HepG2 (cell line): ENCODE data around the gene PSMA7. TPM values are rescaled to one million over a fixed set of nuclear protein-coding genes. Genes with fewer than 3 reads are reported as not detected.

Source experiments
- ATAC-seq: fragments of 200-7000 bp; cut with Tn5 transposase; 3 replicates; pipeline ENCODE4 v1.9.1; 2020; ENCODE audit warnings: mild to moderate bottlenecking, moderate library complexity
- BruUV-seq: library from RNA; stranded (reverse); fragments of 400-500 nt; replicated peaks from 2 replicates; lab custom pipeline; 2021; lab: Mats Ljungman, UMichigan
- CTCF ChIA-PET: fragments of 300-600 bp; formaldehyde crosslinking; extraction: SDS; loops from one replicate; lab custom pipeline; 2021; ENCODE audit warnings: low total read pairs, inconsistent platforms, low intra/inter-chr PET ratio; lab: Yijun Ruan, JAX
- POLR2A ChIA-PET: fragments of 350-600 bp; sonication (Branson Sonifier 250); formaldehyde crosslinking; loops from one replicate; lab custom pipeline; 2020; ENCODE audit warnings: antibody characterized with exemption, inconsistent platforms; lab: Yijun Ruan, JAX
- DNase-seq: peaks from one replicate; pipeline ENCODE4 v3.0.0-alpha.2; 2015; ENCODE audit warnings: low spot score
- FAIRE-seq: peaks from 3 replicates; lab custom pipeline; 2011; peaks lifted over from hg19 to GRCh38; lab: Jason Lieb, UNC
- H2AFZ ChIP-seq: one replicate; pipeline ENCODE4 v1.6.1; 2011; ENCODE audit warnings: low read length, inconsistent platforms
- H3K27ac ChIP-seq: fragments of 300-600 bp; 3 replicates; pipeline ENCODE4 v1.8.0; 2011; ENCODE audit warnings: mixed run types, mild to moderate bottlenecking, mixed read lengths, low read length, inconsistent platforms; ENCODE audit not compliant: insufficient read depth; ENCODE audit errors: extremely low read length
- H3K27me3 ChIP-seq, 2 experiments: fragments of 200-600 bp in 1 of 2; 2 replicates in 1 of 2; 3 replicates in 1 of 2; pipeline versions ENCODE4 v1.6.0 to v1.8.0; 2011; ENCODE audit warnings: low read length in 2 of 2, mild to moderate bottlenecking in 2 of 2, moderate library complexity in 2 of 2, inconsistent platforms in 1 of 2; ENCODE audit not compliant: insufficient read depth in 2 of 2, control insufficient read depth in 1 of 2
- H3K36me3 ChIP-seq, 2 experiments: fragments of 200-600 bp in 1 of 2; replicated peaks in 1 of 2; 2 replicates in 1 of 2; 3 replicates in 1 of 2; pipeline versions ENCODE4 v1.5.1 to v1.8.0; 2011; ENCODE audit warnings: low read length in 2 of 2, inconsistent platforms in 1 of 2; ENCODE audit not compliant: insufficient read depth in 2 of 2, control insufficient read depth in 1 of 2
- H3K4me1 ChIP-seq: 2 replicates; pipeline ENCODE4 v1.5.1; 2012; ENCODE audit warnings: low read length, inconsistent platforms; ENCODE audit not compliant: insufficient read depth
- H3K4me2 ChIP-seq: 2 replicates; pipeline ENCODE4 v1.6.0; 2011; ENCODE audit warnings: low read depth, low read length, inconsistent platforms
- H3K4me3 ChIP-seq, 3 experiments: fragments of 200-600 bp in 1 of 3; sonication (generic), shearing (Covaris generic) in 1 of 3; replicated peaks in 1 of 3; 2 replicates each; pipeline ENCODE4 v1.5.1; 2011 to 2016; ENCODE audit warnings: low read length in 3 of 3, inconsistent platforms in 2 of 3, low read depth in 2 of 3, mild to moderate bottlenecking in 2 of 3, control low read depth in 1 of 3, mixed read lengths in 1 of 3; ENCODE audit not compliant: insufficient read depth in 1 of 3
- H3K79me2 ChIP-seq: one replicate; pipeline ENCODE4 v1.6.1; 2011; ENCODE audit warnings: low read length, inconsistent platforms; ENCODE audit not compliant: insufficient read depth
- H3K9ac ChIP-seq: 2 replicates; pipeline ENCODE4 v1.6.0; 2011; ENCODE audit warnings: mild to moderate bottlenecking, low read depth, low read length, inconsistent platforms; ENCODE audit not compliant: insufficient read depth
- H3K9me3 ChIP-seq: 2 replicates; pipeline ENCODE4 v1.5.1; 2012; ENCODE audit warnings: mild to moderate bottlenecking, low read length
- H4K20me1 ChIP-seq: 2 replicates; pipeline ENCODE4 v1.6.0; 2011; ENCODE audit warnings: inconsistent platforms, mild to moderate bottlenecking, low read length, moderate library complexity; ENCODE audit not compliant: insufficient read depth
- NRL ChIP-seq: sonication (generic); formaldehyde crosslinking; IDR thresholded peaks from 2 replicates; pipeline ENCODE4 v1.5.0; 2020; ENCODE audit warnings: missing genetic modification reagents, mild to moderate bottlenecking, moderate library complexity, borderline replicate concordance
- PBX3 ChIP-seq: sonication (generic); formaldehyde crosslinking; IDR thresholded peaks from 2 replicates; pipeline ENCODE4 v1.8.1; 2023; ENCODE audit warnings: missing genetic modification reagents, inconsistent platforms, borderline replicate concordance
- POLR2A ChIP-seq, 2 experiments: IDR thresholded peaks; 2 replicates each; pipeline ENCODE4 v1.6.1; 2011; ENCODE audit warnings: low read depth in 2 of 2, low read length in 2 of 2, mild to moderate bottlenecking in 1 of 2, moderate library complexity in 1 of 2; ENCODE audit not compliant: insufficient read depth in 1 of 2
- POLR2G ChIP-seq: fragments of 200-400 bp; formaldehyde crosslinking; IDR thresholded peaks from 2 replicates; pipeline ENCODE4 v1.6.1; 2018; ENCODE audit warnings: mild to moderate bottlenecking, low read depth, low read length, moderate library complexity
- PRMT3 ChIP-seq: sonication (generic); formaldehyde crosslinking; IDR thresholded peaks from 2 replicates; pipeline ENCODE4 v1.8.1; 2022; ENCODE audit warnings: low read depth, mild to moderate bottlenecking, moderate library complexity, missing genetic modification reagents, borderline replicate concordance
- RBAK ChIP-seq: sonication (generic); formaldehyde crosslinking; IDR thresholded peaks from 2 replicates; pipeline ENCODE4 v1.5.1; 2020; ENCODE audit warnings: mild to moderate bottlenecking, missing genetic modification reagents
- RBM22 ChIP-seq: fragments of 200-400 bp; formaldehyde crosslinking; optimal IDR thresholded peaks from 2 replicates; pipeline ENCODE3; 2017; ENCODE audit warnings: mild to moderate bottlenecking, low read length, moderate library complexity
- SMAD1 ChIP-seq: sonication (generic); formaldehyde crosslinking; IDR thresholded peaks from 2 replicates; pipeline ENCODE4 v1.4.0; 2020; ENCODE audit warnings: missing genetic modification reagents, low read depth, mild to moderate bottlenecking, borderline replicate concordance
- TAF15 ChIP-seq: fragments of 200-400 bp; formaldehyde crosslinking; IDR thresholded peaks from one replicate; pipeline ENCODE4 v1.6.1; 2018; ENCODE audit warnings: mild to moderate bottlenecking, low read depth, low read length; ENCODE audit not compliant: poor library complexity, severe bottlenecking
- ZBTB38 ChIP-seq: sonication (generic); formaldehyde crosslinking; IDR thresholded peaks from 2 replicates; pipeline ENCODE4 v1.5.1; 2020; ENCODE audit warnings: mild to moderate bottlenecking, missing genetic modification reagents
- ZC3H13 ChIP-seq: sonication (generic); formaldehyde crosslinking; IDR thresholded peaks from 2 replicates; pipeline ENCODE4 v1.8.1; 2023; ENCODE audit warnings: mild to moderate bottlenecking, missing genetic modification reagents, moderate library complexity
- ZNF224 ChIP-seq: sonication (generic); formaldehyde crosslinking; IDR thresholded peaks from 2 replicates; pipeline ENCODE4 v1.5.0; 2020; ENCODE audit warnings: mild to moderate bottlenecking, missing genetic modification reagents
- ZNF225 ChIP-seq: sonication (generic); formaldehyde crosslinking; IDR thresholded peaks from 2 replicates; pipeline ENCODE4 v1.4.0; 2020; ENCODE audit warnings: mild to moderate bottlenecking, missing genetic modification reagents
- ZNF354B ChIP-seq: sonication (generic); formaldehyde crosslinking; IDR thresholded peaks from 2 replicates; pipeline ENCODE4 v1.8.0; 2022; ENCODE audit warnings: mild to moderate bottlenecking, missing genetic modification reagents
- ZNF598 ChIP-seq: sonication (generic); formaldehyde crosslinking; IDR thresholded peaks from 2 replicates; pipeline ENCODE4 v1.5.1; 2020; ENCODE audit warnings: mild to moderate bottlenecking, missing genetic modification reagents, borderline replicate concordance
- ZNF687 ChIP-seq: sonication (generic); formaldehyde crosslinking; IDR thresholded peaks from 2 replicates; pipeline ENCODE4 v1.5.1; 2020; ENCODE audit warnings: mild to moderate bottlenecking, missing genetic modification reagents, moderate library complexity
- WGBS: methylation state at CpG from one replicate; pipeline ENCODE4 v1.1.6; 2017; ENCODE audit warnings: low lambda C conversion rate; 5-methylcytosine and 5-hydroxymethylcytosine counted together
- in situ Hi-C: cut with HindIII; loops from 2 replicates; pipeline ENCODE4 v1.10.0; 2017; ENCODE audit warnings: low pct_unique_long_range_greater_than_20kb; ENCODE audit not compliant: extremely low pct_ligation_motif_present
- intact Hi-C: fragments of 100-400 bp; cut with micrococcal nuclease; formaldehyde crosslinking; loops from one replicate; pipeline ENCODE4 v1.10.0; 2022; ENCODE audit not compliant: unreplicated experiment
- polyA plus RNA-seq, 8 experiments: library from polyadenylated mRNA; depleted of rRNA in 3 of 8; stranded (reverse) in 7 of 8; unstranded in 1 of 8; fragments of >200 nt; fragmentation: Illumina TruSeq in 4 of 8; extraction: Trizol in 4 of 8; gene quantifications; 2 replicates each; pipeline versions ENCODE4 v1.2.1 to v1.2.3, GENCODE V29; 2011 to 2016; ENCODE audit warnings: low read depth in 4 of 8, missing spikeins in 1 of 8, mixed read lengths in 1 of 8; ENCODE audit not compliant: insufficient read depth in 1 of 8
- total RNA-seq, 5 experiments: library from RNA; depleted of rRNA; stranded (reverse); fragments of >200 nt; fragmentation: Illumina TruSeq; extraction: Trizol; gene quantifications; 2 replicates each; pipeline ENCODE4 v1.2.3, GENCODE V29; 2016; ENCODE audit warnings: low read depth in 1 of 5
- TF ChIP-seq, protein P1 (sequence below): sonication (generic); formaldehyde crosslinking; IDR thresholded peaks from 2 replicates; pipeline ENCODE4 v1.5.0; 2020; ENCODE audit warnings: missing genetic modification reagents, mild to moderate bottlenecking, borderline replicate concordance

PSMA7 gene
- total and polyA plus RNA-seq, 2 of the 13 experiments (the other 11 are each of a cell fraction or from before 2014, with no cell fraction given): 531 to 631 TPM

- ChIA-PET CTCF (interaction anchor here (3.5 kb wide), 1 partner anchor 129 kb away, joined by 13 read pairs; no protein-coding TSS in a partner anchor), POLR2A (interaction anchor here (7.8 kb wide), 1 partner anchor 17 kb away, joined by 86 read pairs; the partner anchor contains the start of gene LSM14B)
- Histone ChIP-seq H4K20me1 (peaks cover 58% of the 10 kb centered on the region), H3K27ac (no peak overlapping the region), H2AFZ (no peak overlapping the region), H3K4me2 (no peak overlapping the region), H3K4me1 (peaks cover 43% of the 10 kb centered on the region), H3K9ac (no peak overlapping the region), H3K79me2 (peaks cover 48% of the 10 kb centered on the region), H3K27me3 (no peaks in the 10 kb centered on the region; a peak in 1 of 5 replicates), H3K9me3 (no peaks in the 10 kb centered on the region), H3K36me3 (peaks cover 37 to 60% of the 10 kb centered on the region in 2 experiments), H3K4me3 (no peak overlapping the region)
- in situ Hi-C loops (loop anchor here (5.0 kb wide), 1 partner anchor 127 kb away; no protein-coding TSS in a partner anchor), intact Hi-C loops (loop anchor here (5.0 kb wide), 1 partner anchor 72 kb away; the partner anchor contains the start of gene TAF4)
- WGBS: 96% methylated on average over 13 of the region's 13 CpGs
- no peak for DNase-seq
- FAIRE-seq: no peak
- no TSS peak for BruUV-seq
- no peak for ATAC-seq
- TF ChIP-seq RBM22: peak; percentile 71
- 0 out of 2 replicates have a peak, but pooled peaks have one; percentile 22 for TF ChIP-seq NRL (CRISPR knock-in tag)
- no peak for TF ChIP-seq TAF15
- TF ChIP-seq PBX3 (CRISPR knock-in tag): no peak
- no peak for TF ChIP-seq RBAK (CRISPR knock-in tag)
- TF ChIP-seq ZC3H13 (CRISPR knock-in tag): peak; percentile 36; the same call in 1 of the 2 replicates
- no peak for TF ChIP-seq ZNF354B (CRISPR knock-in tag)
- TF ChIP-seq ZNF598 (CRISPR knock-in tag): 0 out of 2 replicates have a peak, but pooled peaks have one; percentile 20
- 0 out of 2 replicates have a peak, but pooled peaks have one; percentile 0 for TF ChIP-seq PRMT3 (CRISPR knock-in tag)
- TF ChIP-seq, protein P1, sequence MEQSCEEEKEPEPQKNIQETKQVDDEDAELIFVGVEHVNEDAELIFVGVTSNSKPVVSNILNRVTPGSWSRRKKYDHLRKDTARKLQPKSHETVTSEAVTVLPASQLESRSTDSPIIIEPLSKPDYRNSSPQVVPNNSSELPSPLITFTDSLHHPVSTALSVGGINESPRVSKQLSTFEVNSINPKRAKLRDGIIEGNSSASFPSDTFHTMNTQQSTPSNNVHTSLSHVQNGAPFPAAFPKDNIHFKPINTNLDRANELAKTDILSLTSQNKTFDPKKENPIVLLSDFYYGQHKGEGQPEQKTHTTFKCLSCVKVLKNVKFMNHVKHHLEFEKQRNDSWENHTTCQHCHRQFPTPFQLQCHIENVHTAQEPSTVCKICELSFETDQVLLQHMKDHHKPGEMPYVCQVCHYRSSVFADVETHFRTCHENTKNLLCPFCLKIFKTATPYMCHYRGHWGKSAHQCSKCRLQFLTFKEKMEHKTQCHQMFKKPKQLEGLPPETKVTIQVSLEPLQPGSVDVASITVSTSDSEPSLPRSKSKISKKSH (CRISPR knock-in tag): peak; percentile 59; the same call in 1 of the 2 replicates
- peak; percentile 29; the same call in 1 of the 2 replicates for TF ChIP-seq ZNF687 (CRISPR knock-in tag)
- TF ChIP-seq ZNF224 (CRISPR knock-in tag): 0 out of 2 replicates have a peak, but pooled peaks have one; percentile 42
- TF ChIP-seq SMAD1 (CRISPR knock-in tag): no peak
- 0 out of 2 replicates have a peak, but pooled peaks have one; percentile 18 for TF ChIP-seq POLR2G
- TF ChIP-seq POLR2A (IDR thresholded peaks at IDR 0.05; ENCODE audit: insufficient read depth in 1 of 2, low read depth in 2 of 2, low read length in 2 of 2): peak in 1 of 2 experiments; percentile 49; a peak in 1 of 4 replicates
- 0 out of 2 replicates have a peak, but pooled peaks have one; percentile 29 for TF ChIP-seq ZNF225
- TF ChIP-seq ZBTB38 (CRISPR knock-in tag): 0 out of 2 replicates have a peak, but pooled peaks have one; percentile 39
Measured at GRCh38 chr20:62139636-62140035, 3.6 kb downstream of the PSMA7 start.
